LNCaP clone FGC (cell line): ENCODE results near the gene SEMA3E.

Source experiments
- DNase-seq: peaks from one replicate; pipeline ENCODE4 v3.0.0-alpha.2; 2011; ENCODE audit warnings: low read depth
- H3K4me3 ChIP-seq: 2 replicates; pipeline ENCODE4 v1.5.1; 2011; ENCODE audit warnings: mild to moderate bottlenecking, low read depth, low read length, control low read depth
- TF ChIP-seq, protein P1 (sequence below): IDR thresholded peaks from 2 replicates; pipeline ENCODE4 v1.5.1; 2012; ENCODE audit warnings: mild to moderate bottlenecking; ENCODE audit not compliant: control insufficient read depth, insufficient read depth; ENCODE audit errors: extremely low read depth

Gene SEMA3E

DNA sequence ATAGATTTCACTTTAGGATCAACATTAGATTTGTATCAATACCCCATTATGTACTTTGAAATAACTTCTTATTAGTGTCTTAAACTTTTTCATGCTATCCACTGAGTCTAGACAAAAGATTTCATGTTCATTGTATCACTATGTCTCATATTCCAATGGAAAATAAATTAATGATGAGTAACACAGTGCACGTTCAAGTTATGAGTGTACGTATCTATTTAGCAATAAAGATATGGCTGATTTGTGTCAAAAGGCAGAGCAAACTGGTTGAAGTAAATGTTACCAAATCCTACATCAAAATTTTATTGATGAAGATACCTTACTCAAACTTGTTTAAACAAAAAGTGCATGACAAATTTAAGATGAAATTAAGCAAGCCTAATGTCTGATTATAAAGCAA, 102.4 kb downstream of the SEMA3E start:
- TF ChIP-seq, protein P1, sequence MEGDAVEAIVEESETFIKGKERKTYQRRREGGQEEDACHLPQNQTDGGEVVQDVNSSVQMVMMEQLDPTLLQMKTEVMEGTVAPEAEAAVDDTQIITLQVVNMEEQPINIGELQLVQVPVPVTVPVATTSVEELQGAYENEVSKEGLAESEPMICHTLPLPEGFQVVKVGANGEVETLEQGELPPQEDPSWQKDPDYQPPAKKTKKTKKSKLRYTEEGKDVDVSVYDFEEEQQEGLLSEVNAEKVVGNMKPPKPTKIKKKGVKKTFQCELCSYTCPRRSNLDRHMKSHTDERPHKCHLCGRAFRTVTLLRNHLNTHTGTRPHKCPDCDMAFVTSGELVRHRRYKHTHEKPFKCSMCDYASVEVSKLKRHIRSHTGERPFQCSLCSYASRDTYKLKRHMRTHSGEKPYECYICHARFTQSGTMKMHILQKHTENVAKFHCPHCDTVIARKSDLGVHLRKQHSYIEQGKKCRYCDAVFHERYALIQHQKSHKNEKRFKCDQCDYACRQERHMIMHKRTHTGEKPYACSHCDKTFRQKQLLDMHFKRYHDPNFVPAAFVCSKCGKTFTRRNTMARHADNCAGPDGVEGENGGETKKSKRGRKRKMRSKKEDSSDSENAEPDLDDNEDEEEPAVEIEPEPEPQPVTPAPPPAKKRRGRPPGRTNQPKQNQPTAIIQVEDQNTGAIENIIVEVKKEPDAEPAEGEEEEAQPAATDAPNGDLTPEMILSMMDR = no peak
- H3K4me3 ChIP-seq = no peak overlapping the region
- DNase-seq = no peak

DNA sequence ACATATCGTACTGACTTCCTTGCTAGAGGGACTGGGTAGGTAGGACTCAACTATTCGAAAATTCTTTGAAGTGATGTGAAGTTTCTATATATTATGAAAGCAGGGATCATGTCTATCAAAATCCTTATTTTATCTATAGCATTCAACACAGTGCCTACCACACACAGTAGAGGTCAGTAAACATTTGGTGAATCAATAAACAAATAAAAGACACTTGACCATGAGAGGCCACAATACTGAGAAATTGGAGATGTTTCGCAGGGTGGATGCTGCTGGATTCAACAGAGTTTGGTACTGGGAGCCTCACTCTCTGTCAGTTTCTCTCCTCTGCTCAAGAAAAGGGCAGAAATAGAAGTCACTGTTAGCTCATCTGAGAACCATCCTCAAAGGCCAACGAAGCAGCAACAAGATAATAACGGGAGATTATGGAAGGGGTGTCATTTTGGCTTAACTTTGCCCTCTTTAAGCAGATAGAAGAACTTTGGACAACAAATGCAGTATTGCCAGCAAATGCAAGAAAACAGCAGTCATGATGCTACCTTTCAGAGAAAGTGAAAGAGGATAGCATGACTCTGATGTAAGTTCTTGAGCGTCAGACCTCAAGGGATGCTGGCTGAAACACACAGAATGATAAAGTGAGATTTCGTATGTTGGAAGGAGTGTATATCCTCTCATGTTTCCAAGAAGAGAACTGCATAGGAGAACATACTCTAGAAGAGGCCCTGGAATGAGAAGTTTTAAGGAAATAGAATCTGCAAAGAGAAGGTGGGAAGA, 107.6 kb downstream of the SEMA3E start:
- TF ChIP-seq, protein P1 = no peak
- H3K4me3 ChIP-seq = no peak overlapping the region
- no peak for DNase-seq

DNA sequence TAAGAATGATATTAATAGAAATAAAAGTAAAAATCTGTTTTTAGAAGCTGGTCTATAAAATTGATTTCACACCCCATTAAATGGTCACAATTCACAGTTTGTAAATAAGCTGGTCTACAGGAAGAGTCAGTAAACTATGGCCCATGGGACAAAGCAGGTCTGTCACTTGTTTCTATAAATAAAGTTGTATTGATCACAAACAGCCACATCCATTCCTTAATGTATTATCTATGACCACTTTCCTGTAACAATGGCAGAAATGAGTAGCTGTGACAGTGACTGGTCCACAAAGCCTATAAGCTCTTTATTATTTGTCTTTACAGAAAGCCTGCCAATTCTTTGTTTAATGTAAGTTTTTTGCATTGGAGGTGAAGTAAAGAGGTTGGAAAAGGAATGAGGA, 114.5 kb downstream of the SEMA3E start:
- no peak overlapping the region for H3K4me3 ChIP-seq
- TF ChIP-seq, protein P1 = no peak
- DNase-seq = no peak

DNA sequence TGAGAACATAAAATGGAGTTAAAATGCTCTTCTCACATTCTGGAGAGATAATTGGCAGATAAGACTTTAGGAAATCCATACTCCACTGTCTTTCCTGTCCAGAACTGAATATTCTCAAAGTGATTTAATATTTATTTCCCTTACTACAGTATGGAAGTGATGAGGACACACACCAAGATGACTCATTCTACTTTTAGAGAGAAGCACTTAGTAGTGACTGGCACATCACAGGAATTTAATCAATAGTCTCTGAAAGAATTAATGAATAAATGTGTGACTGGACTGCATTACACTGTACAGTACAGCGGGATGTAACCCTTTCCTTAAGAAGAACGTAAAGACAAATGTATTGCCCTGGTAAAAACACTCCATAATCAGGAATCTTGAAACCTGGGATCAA, 116.7 kb downstream of the SEMA3E start:
- H3K4me3 ChIP-seq = no peak overlapping the region
- TF ChIP-seq, protein P1 = no peak
- DNase-seq = no peak

DNA sequence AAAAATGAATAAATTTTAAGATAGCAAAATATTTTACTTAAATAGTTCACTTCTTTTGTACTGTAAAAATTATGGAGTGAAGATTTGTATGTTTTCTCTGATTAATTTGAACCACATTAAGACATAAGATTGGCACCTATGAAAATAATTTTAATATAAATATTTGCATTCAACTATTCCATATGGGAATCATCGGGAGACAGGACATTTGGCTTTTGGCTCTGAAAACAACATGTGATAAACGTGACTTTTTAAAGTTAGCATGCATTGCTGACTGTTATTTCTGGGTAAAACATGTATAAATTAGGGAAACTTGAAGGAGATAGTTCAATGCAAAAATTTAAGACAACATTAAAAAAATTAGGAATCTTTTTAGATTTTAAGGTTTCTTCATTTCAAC, 117.2 kb downstream of the SEMA3E start:
- DNase-seq = no peak
- H3K4me3 ChIP-seq = no peak overlapping the region
- TF ChIP-seq, protein P1 = no peak

DNA sequence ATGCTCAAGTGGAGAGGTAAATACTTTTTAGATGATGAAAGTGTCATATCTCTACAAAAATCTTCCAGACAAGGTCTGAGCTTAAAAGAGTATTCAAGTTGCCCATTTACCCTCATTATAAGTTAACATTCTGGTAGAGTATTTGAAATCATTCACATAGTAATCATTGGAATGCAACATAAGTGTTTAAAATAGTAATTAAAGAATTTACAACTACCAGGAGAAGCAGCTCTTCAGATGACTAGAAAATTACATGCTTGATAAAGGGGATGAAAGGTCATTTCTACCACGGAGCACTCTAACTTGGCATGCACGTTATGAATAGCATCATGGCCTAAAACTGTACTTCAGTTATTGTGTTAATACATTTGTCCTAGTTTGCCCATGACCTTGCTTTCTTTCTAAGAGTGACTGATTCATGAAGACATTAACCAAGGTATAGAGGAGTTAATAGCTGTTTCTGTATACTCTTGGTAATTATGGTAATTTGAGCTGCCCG, 120.0 kb downstream of the SEMA3E start:
- TF ChIP-seq, protein P1 = no peak
- DNase-seq = no peak
- H3K4me3 ChIP-seq = no peak overlapping the region

DNA sequence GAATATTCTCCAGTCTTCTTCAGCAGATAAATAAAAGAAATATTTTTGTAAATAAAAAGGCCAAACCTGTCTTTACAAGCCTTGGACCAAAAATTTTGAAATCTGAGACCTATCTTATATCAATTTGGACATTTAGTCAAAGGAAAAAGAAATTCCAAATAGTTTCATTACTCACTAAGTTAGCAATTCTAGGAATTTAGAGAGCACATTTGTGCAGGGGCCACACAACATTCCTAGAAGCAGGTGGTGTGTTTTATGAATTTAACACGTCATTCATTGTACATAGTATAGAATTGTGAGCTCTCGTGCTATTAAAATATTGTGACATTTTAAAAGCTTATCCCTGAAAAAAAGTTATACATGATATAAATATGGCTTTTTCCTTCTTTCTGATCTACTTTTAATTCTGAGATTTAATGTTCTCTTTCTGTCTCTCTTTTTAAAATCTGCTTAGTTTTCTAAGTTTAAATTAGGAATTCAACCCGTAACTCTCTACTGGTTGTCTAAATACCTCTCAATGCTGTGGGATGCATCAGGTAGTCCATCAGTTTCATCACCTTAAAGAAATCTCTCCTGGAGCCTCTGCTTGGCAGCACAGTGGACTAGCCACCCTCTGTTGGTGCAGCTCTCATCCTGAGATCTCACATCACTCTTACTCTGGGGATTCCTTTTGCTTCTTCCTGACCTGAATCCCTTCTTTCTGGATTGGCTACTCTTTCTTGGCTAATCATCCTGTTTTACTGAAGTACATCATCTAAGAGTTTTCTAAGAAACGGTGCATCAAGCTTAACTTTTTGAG, 124.5 kb downstream of the SEMA3E start:
- no peak for DNase-seq
- no peak overlapping the region for H3K4me3 ChIP-seq
- TF ChIP-seq, protein P1 = no peak
